ENCODE data around the gene DPP10. TPM values are rescaled to one million over a fixed set of nuclear protein-coding genes. Genes with fewer than 3 reads are reported as not detected.

Gene DPP10
- total and polyA plus RNA-seq, 10 of the 15 experiments (the other 5 are each of a cell fraction or from before 2014, with no cell fraction given), result not detected

GRCh38 chr2:114688241-114688640 lies 245.8 kb downstream of the DPP10 start:
- Histone ChIP-seq H3K4me1 (ENCODE audit: control insufficient read depth, insufficient read depth, low read length) (no peaks in the 10 kb centered on the region), H3K9me3 (replicated peaks; ENCODE audit: control insufficient read depth, insufficient read depth, low read length) (no peaks in the 10 kb centered on the region), H3K79me2 (ENCODE audit: control insufficient read depth, insufficient read depth, low read length) (no peaks in the 10 kb centered on the region), H3K4me2 (ENCODE audit: control insufficient read depth, insufficient read depth) (no peak overlapping the region), H2AFZ (ENCODE audit: control insufficient read depth, low read depth, low read length) (no peak overlapping the region), H3K4me3 (no peak overlapping the region), H3K36me3 (ENCODE audit: control insufficient read depth in 2 of 2, insufficient read depth in 2 of 2, low read length in 1 of 2) (no peaks in the 10 kb centered on the region), H3K9ac (ENCODE audit: control insufficient read depth, insufficient read depth, low read length) (no peak overlapping the region), H3K27me3 (replicated peaks in 1 of 2; ENCODE audit: control insufficient read depth in 2 of 2, insufficient read depth in 2 of 2, low read length in 1 of 2) (no peaks in the 10 kb centered on the region), H4K20me1 (ENCODE audit: control insufficient read depth, insufficient read depth) (no peaks in the 10 kb centered on the region), H3K27ac (ENCODE audit: control insufficient read depth, insufficient read depth) (no peak overlapping the region)
- no TSS peak for BruUV-seq (replicated peaks)
- ChIA-PET SMC1A (ENCODE audit: uncharacterized antibody, unreplicated experiment) (no interaction called here), RAD21 (ENCODE audit: unreplicated experiment) (no interaction called here), POLR2A (no interaction called here), CTCF (no interaction called here)
- intact Hi-C loops (cut with micrococcal nuclease; ENCODE audit: unreplicated experiment) (no loop called here), in situ Hi-C loops (cut with MboI) (no loop called here)
- FAIRE-seq (no peak), DNase-seq (ENCODE audit: low read depth, low spot score) (no peak), ATAC-seq (no peak)
- TF ChIP-seq REST (IDR thresholded peaks at IDR 0.05; ENCODE audit: low read depth, low read length) (no peak), TCF12 (IDR thresholded peaks at IDR 0.05; ENCODE audit: low read depth, low read length) (no peak), SMAD5 (IDR thresholded peaks at IDR 0.05; ENCODE audit: low read depth) (no peak)

- H3K4me2 ChIP-seq (ENCODE audit: control insufficient read depth, insufficient read depth), result no peak overlapping the region
- no peaks in the 10 kb centered on the region for H3K79me2 ChIP-seq (ENCODE audit: control insufficient read depth, insufficient read depth, low read length)
- no peak overlapping the region for H3K27ac ChIP-seq (ENCODE audit: control insufficient read depth, insufficient read depth)
- no peak overlapping the region for H3K4me3 ChIP-seq
- ChIA-PET RAD21 (ENCODE audit: unreplicated experiment) (no interaction called here), SMC1A (ENCODE audit: uncharacterized antibody, unreplicated experiment) (no interaction called here), CTCF (no interaction called here), POLR2A (no interaction called here)
- no peaks in the 10 kb centered on the region for H3K27me3 ChIP-seq (replicated peaks in 1 of 2; ENCODE audit: control insufficient read depth in 2 of 2, insufficient read depth in 2 of 2, low read length in 1 of 2)
- in situ Hi-C loops (cut with MboI), result no loop called here
- FAIRE-seq (no peak), ATAC-seq (no peak), DNase-seq (ENCODE audit: low read depth, low spot score) (no peak)
- H3K9ac ChIP-seq (ENCODE audit: control insufficient read depth, insufficient read depth, low read length), result no peak overlapping the region
- no peaks in the 10 kb centered on the region for H3K9me3 ChIP-seq (replicated peaks; ENCODE audit: control insufficient read depth, insufficient read depth, low read length)
- no peak overlapping the region for H2AFZ ChIP-seq (ENCODE audit: control insufficient read depth, low read depth, low read length)
- intact Hi-C loops (cut with micrococcal nuclease; ENCODE audit: unreplicated experiment), result no loop called here
- WGBS (ENCODE audit: insufficient coverage, insufficient replicate concordance, low lambda C conversion rate, missing lambda C conversion rate), result 6% methylated on average over 1 of the region's 1 CpG
- H4K20me1 ChIP-seq (ENCODE audit: control insufficient read depth, insufficient read depth), result no peaks in the 10 kb centered on the region
- no peaks in the 10 kb centered on the region for H3K36me3 ChIP-seq (ENCODE audit: control insufficient read depth in 2 of 2, insufficient read depth in 2 of 2, low read length in 1 of 2)
- no peaks in the 10 kb centered on the region for H3K4me1 ChIP-seq (ENCODE audit: control insufficient read depth, insufficient read depth, low read length)
- no TSS peak for BruUV-seq (replicated peaks)
- no peak for TF ChIP-seq IKZF2 (IDR thresholded peaks at IDR 0.05)
- no peak for TF ChIP-seq MEF2A (IDR thresholded peaks at IDR 0.05; ENCODE audit: insufficient read depth, low read depth, low read length)
- TF ChIP-seq WRNIP1 (IDR thresholded peaks at IDR 0.05; ENCODE audit: borderline replicate concordance, low read depth, low read length), result no peak
- no peak for TF ChIP-seq BCL11A (IDR thresholded peaks at IDR 0.05; ENCODE audit: low read depth, low read length)
- no peak for TF ChIP-seq RAD51 (IDR thresholded peaks at IDR 0.05)
- TF ChIP-seq RELB (IDR thresholded peaks at IDR 0.05; ENCODE audit: low read depth), result no peak
- no peak for TF ChIP-seq MEF2B (IDR thresholded peaks at IDR 0.05; ENCODE audit: partially characterized antibody, poor library complexity, severe bottlenecking)
- TF ChIP-seq CEBPB (IDR thresholded peaks at IDR 0.05; ENCODE audit: borderline replicate concordance in 1 of 2, low read depth in 2 of 2, low read length in 2 of 2), result no peak
- no peak for TF ChIP-seq TCF7 (IDR thresholded peaks at IDR 0.05; ENCODE audit: borderline replicate concordance)
Measured at GRCh38 chr2:114698520-114698919, 256.1 kb downstream of the DPP10 start.

Data from GM12878 (cell line).